GM21619 (cell line): ENCODE results near the gene CD209.
"Not testable (repeated sequence)": the region's sequence is repeated elsewhere in the genome, so short reads cannot be mapped to it uniquely, and the experiment has no call there.

Experiments
- ATAC-seq: cut with Tn5 transposase; IDR thresholded peaks from one replicate; pipeline ENCODE4 v1.9.1; 2021; ENCODE audit not compliant: unreplicated experiment

The CD209 gene, protein sequence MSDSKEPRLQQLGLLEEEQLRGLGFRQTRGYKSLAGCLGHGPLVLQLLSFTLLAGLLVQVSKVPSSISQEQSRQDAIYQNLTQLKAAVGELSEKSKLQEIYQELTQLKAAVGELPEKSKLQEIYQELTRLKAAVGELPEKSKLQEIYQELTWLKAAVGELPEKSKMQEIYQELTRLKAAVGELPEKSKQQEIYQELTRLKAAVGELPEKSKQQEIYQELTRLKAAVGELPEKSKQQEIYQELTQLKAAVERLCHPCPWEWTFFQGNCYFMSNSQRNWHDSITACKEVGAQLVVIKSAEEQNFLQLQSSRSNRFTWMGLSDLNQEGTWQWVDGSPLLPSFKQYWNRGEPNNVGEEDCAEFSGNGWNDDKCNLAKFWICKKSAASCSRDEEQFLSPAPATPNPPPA

DNA sequence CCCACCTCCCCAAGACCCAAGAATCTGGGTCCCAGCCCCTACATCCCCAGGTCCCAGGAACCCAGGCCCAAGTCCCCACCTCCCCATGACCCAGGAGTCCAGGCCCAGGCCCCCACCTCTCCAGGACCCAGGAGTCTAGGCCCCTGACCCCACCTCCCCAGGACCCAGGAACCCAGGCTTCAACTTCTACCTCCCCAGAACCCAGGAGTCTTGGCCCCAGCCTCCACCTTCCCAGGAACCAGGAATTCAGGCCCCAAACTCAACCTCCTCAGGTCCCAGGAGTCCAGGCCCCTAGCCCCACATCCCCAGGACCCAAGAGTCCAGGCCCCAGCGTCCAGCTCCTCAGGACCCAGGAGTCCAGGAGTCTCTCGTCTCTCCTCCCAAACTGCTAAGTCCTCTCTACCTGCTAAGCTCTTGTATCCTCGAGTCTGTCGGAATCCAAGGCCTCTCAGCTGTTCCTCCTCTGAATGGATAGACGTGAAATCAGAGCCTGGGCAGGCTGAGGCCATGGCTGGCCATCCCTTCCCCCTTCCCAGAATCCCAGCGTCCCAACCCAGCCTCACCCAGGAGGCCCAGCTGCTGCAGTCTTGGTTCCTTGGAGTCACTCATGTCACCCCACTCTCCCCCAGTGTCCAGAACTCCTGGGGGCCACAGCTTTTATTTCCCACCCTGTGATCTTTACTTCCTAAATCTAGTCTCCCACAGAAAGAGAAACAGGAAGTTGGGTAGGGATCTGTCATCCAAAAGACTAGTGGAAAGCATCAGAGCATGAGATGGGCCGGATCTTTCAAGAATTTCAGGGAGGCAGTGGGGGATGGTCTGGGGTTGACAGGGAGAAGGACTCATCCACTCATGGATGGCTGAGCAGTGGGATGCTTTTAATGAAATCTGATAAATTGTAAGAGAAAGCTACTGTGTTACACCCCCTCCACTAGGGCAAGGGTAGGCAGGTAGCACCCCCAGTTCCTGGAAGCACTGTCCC, at the start of gene CD209:
Gene CD209 (minus strand): TSS at position 632 of the 982 bp plus-strand sequence. CDS start 23 bp downstream, at position 609.
- ATAC-seq = no peak

DNA sequence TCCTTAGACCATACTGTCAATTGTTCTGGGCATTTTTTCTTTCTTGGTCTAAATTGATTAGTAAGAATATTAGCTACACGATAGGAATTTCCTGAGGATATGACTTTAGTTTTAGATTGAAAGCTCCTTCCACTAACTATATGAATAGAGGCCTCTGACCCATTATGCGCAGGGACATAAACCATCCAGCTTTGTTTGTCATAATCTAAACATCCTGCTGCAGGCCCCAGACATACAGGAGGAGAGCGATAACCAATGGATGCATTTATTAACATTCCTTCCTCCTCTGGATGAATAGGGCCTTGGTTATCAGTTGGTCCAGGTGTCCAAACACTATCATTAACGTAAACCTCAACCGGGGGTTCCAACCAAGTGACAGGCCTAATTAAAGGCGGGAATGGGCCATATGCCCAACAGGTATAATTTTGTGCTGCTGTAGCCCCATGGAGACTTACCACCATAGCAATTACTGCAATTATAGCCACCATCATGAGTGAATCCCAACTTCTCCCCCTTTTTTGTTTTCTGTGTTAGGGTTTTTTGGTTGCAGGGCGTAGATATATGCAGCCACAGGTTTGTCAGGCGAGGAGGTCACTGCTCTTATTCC, 48.3 kb upstream of the CD209 start:
- ATAC-seq = no peak

DNA sequence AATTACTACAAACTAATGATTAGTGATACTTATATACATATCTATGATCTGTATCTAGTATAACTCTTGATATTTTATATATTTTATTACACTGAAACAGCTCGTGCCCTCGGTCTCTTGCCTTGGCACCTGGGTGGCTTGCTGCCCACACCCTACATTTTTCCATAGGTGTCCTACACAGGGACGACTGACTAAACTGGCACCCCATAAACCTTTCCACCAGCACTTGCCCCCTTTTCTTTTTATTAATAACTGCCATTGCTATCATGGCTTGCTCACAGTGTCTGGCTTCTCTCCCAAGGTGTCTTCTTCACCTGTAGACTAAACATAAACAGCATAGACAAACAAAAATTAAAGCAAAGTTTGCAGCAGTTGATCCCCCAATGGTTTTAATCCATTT, 46.2 kb upstream of the CD209 start:
- ATAC-seq = no peak

DNA sequence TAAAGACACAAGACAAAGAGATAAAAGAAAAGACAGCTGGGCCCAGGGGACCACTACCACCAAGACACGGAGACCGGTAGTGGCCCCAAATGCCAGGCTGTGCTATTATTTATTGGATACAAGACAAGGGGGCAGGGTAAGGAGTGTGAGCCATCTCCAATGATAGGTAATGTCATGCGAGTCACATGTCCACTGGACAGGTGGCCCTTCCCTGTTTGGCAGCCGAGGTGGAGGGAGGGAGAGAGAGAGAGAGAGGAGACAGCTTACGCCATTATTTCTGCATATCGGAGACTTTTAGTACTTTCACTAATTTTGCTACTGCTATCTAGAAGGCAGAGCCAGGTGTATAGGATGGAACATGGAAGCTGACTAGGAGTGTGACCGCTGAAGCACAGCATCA, 45.4 kb upstream of the CD209 start:
- not testable (repeated sequence) for ATAC-seq

DNA sequence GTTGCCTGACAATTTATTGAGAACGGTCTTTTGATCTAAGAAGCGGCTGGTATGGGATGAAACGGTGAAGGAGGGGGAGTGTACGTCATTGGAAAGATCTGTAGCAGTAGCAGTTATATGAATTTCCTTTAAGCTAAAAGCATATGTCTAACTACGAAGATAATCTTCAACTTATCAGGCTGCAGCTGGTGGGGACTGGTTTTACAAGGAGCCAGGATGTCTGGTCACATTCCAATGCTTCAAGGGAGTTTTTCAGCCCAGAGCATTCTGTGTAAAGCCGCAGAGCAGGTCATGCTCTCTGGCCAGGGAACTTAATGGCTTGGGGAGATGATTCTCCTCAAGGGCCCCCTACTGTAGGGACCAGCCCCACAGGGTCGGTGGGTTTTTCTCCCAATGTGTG, 44.9 kb upstream of the CD209 start:
- ATAC-seq = no peak

DNA sequence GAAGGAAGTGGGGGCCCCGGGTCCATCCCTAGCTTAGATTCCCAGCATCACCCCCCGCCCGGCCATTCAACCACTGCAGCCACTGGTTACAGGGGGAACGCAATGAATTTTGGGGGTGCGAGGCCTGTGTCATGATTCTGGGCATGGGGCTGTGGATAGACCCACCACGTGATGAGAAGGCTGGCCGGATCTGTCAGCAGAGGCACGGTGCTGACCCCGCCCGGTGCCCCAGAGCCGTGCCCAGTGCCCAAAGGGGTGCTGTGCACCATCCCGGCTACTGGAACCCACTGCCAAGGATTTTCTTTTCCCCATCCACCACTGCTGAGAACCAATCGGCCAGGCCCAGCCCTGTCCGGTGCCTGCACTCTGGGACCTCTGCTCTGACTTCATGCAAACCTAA, 43.1 kb upstream of the CD209 start:
- ATAC-seq = no peak

DNA sequence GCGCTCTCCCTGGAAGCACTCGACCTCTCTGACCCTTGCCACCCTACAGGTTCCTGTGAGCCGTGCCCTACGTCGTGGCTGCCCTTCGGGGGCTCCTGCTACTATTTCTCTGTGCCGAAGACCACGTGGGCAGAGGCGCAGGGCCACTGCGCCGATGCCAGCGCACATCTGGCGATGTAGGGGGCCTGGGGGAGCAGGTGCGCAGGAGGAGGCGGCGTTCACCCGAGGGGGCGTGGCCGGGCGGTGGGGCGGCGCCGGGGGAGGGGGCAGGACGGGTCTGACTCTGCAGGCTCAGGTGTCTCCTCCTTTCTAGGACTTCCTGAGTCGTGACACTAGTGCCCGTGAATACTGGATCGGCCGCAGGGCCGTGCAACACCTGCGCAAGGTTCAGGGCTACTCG, 42.1 kb upstream of the CD209 start:
- ATAC-seq = no peak

DNA sequence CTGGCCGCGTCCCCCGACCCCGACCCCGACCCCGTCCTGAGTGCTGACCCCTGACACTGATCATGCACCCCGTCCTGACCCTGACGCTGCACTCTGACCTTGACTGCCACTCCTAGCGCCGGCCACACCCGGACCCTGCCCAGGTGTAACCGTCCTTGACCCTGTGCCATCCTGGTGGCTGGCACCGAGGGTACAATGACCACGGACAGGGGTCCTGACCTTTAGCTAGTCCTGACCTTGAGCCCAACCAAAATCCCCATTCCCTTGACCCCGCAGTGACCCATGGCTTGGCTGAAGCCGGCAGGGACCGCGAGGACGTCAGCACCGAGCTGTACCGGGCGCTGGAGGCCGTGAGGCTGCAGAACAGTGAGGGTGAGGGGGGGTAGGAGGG, 41.6 kb upstream of the CD209 start:
- ATAC-seq = no peak

DNA sequence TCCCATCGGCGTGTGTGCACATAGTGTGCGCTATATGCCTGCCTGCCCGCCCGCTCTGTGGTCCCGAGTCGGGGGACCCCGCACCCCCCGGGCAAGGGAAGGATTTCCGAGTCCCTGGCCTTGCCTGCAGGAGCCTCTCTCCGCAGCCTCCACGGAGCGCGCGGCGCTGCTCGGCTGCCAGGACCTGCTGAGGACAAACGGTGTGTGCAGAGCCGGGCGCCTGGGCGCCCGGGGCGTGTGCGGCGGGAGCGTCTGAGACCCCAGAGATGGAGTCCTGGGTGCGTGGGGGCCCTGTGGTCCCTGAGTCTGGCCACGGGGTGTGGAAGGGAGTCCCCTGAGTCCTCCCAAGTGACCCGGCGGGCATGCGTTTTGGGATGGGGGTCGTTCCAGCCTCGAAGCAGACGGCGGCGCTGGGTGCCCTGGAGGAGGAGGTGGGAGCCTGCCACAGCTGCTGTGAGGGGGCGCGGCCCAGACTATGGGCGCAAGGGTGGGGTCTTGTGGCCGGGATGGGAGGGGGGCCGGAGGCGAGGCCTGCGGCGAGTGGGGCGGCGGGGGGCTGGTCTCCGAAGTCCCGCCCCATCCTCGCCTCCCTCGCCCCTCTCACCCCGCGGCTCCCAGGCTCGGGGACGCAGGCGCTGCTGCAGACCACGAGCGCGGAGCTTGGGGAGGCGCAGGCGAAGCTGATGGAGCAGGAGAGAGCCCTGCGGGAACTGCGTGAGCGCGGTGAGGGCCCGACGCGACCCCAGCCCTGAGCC, 41.0 kb upstream of the CD209 start:
- no peak for ATAC-seq

DNA sequence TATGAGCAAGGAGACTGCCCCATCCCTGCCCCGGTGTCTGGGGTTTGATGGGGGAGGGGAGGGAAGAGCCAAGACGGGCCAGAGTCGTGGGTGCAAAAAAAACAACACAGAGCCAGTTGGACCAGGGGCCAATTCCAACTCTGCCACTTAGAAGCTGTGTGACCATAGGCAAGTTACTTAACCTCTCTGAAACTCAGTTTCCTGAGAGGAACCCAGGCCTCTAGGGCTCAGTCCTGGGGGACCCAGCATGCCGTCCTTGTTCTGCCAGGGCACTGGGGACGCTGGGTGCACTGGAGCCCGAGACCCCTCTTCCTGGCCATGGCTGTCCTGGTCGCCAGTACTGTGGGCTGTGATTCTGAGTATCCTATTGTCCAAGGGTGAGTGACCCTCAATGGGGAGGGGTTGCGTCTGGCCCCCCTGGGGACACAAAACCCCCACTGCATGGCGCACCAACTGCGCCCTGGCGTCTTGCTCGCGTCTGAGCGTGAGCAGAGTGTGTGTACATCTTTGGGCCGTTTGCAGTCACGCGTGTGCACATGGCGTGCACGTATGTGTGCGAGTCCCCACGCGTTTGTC, 40.4 kb upstream of the CD209 start:
- ATAC-seq = no peak

DNA sequence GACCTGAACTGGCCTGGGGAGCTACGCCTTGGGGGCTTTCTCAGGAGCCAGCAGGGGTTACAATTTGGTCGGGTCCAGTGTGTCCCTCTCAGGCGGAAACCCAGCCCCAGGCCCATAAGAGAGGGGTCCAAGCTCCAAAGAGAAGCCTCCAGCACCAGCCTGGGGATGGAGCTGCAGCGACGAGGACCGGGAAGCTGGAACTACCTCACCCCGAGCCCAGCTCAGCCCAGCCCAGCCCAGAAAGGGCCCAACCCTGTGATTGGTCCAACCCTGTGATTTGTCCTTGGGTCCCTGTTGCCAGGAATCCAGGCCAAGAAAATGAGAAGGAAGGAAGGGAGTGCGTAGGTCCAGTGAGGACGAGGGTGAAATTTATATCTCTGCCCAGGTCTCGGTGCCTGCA, 39.8 kb upstream of the CD209 start:
- ATAC-seq = no peak

DNA sequence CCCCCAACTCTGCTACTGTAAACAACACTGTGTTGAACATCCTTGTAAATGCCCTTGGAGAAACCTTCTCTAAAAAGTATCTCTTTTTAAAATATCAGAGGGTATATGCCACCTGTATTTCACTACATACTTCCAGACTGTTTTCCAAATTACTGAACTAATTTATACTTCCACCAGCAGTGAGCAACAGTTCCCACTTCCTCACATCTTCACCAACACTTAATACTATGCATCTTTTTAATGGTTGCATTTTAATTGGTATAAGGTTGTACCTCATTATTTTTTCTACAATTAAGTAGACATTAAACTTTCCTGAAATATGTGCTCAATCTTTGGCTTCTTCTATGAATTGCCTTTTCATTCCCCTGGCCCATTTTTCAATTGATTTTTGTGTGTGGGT, 37.5 kb upstream of the CD209 start:
- no peak for ATAC-seq

DNA sequence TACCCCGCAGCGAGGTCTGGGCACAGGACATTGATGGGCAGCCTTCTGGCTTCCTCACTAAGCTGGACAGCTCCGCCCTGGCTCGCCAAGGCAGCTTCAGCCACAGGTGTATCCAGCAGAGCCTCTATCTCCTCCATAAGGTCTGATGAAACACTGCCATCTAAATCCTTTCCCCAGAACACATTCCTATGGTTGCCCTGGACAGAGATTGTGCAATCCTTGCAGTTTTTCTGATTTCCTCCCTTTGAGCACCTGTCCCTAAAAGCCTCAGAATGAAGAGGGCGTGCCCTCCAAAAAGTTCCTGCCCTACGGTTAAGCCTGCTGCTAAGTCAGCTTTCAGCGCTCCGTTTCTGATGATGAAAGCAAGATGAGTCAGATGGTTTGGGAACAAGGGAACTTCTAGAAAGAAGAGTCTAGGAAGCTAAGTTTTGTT, 36.7 kb upstream of the CD209 start:
- no peak for ATAC-seq

DNA sequence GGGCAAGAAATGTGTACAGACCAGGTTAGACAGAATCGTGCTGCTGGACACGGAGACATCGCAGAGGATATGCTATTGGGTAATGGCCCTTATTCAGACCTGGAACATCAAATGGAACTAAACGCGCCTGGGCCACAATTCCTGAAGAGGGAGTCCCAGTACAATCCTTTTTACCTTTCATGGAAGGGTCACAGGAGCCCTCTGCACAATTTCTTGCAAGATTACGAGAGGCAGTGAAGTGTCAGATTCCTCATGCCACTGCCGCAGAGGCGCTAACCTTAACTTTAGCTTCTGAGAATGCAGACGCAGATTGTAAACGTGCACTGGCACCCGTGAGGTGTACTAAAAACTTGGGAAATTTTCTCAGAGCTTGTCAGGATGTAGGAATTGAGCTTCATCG, 33.8 kb upstream of the CD209 start:
- ATAC-seq = no peak

DNA sequence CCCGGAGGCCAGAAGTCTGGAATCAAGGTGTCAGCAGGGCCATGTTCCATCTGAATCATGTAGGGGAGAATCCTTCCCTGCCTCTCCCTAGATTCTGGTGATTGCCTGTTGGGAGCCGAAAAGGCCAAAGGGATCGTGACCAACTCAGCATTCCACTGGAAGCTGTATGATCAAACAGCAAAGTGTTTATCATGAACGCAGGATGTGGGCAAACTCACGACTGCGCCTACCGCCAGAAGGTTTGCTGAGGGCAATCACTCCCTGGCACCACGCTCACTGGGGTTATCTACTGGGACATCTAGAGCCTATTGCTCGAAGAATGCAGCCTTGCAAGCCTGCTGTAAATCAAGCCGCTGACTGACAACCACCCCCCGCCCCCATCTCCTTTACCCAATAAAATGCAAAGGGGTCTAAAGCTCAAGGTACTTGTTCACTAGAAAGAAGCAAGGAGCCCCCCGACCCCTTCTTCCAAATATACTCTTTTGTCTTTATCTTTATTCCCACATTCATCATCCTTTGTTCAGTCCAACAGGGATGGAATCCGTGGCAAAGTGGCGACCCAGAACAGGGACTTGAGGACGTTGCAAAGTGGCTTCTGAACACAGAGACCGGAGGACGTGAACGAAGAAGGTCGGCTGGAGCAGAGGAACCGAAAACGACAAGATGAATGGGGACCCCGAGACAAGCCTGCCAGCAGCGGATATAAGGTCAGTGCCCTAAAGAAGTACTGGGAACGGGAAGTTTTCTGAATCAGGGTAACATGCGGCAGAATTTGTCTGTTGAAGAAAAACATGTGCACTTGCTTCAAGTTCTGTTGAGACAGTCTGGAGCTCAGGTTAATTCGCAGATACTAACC, 32.5 kb upstream of the CD209 start:
- ATAC-seq = no peak

DNA sequence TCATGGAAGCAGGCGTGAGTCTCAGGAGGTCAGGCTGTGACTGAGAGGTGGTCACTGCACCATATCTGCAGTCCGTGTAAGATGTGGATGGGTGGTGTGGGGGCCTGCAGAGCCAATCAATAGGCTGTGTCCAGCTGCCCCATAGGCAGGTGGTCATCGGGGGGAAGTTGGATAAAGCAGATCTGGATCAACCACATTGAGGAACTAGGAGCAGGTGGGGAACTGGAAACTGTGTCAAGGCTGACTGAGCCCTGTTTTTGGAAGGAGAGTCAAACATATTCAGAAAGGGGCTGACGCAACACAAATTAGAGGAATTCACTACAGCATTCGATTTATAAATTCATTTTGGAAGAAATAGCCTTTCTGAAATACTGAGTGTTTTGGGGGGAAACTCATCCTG, 30.7 kb upstream of the CD209 start:
- ATAC-seq = no peak

DNA sequence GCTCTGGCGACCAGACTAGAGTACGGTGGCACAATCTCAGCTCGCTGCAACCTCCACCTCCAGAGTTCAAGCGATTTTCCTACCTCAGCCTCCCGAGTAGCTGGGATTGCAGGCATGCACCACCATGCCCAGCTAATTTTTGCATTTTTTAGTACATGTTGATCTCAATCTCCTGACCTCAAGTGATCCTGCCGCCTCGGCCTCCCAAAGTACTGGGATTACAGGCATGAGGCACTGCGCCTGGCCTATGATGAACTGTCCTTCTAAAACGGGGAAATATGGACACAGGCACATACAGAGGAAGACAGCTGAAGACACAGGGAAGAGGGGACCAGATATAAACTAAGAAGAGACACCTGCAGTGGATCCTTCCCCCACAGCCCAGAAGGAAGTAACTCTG, 28.4 kb upstream of the CD209 start:
- ATAC-seq = no peak

DNA sequence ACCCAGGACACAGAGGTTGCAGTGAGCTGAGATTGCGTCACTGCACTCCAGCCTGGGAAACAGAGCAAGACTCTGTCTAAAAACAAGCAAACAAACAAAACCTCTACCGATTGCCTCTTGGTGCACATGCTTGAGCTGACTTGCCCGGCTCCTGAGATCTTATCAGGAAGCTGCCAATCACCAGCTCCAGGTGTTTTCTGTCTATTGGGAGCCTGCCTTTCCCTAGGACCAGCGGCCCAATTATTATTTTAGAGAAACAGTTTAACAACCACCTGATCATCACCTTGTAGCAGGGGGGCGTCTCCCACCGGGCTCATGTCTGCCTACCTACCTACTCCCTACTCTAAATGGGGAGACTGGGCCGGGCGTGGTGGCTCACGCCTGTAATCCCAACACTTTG, 26.5 kb upstream of the CD209 start:
- no peak for ATAC-seq

DNA sequence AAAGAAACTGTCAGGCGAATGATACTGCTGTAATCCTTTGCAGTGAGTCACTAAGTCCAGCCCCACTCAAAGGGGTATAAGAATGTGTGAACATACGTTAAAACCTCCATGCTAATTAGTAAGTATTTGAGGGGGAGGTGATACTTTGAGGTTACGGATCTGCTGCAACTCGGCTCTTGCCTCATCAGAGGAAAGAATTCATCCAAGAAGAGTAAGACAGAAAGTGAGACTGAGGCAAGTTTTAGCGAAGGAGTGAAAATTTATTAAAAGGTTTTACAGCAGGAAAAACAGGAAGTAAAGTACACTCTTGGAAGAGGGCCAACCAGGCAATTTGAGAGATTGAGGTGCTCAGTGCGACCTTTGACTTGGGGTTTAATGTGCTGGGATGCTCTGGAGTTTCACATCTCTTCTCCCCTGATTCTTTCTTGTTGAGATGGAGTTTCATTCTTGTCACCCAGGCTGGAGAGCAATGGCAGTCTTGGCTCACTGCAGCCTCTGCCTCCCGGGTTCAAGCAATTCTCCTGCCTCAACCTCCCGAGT, 25.5 kb upstream of the CD209 start:
- peak; percentile 47 for ATAC-seq
